GM12878 (cell line): Measurements from ENCODE around the gene MPP7. TPM values are rescaled to one million over a fixed set of nuclear protein-coding genes. Genes with fewer than 3 reads are reported as not detected.

Source experiments
- ATAC-seq: fragments of 200-7000 bp; cut with Tn5 transposase; 3 replicates; pipeline ENCODE4 v1.9.1; 2020; ENCODE audit warnings: mild to moderate bottlenecking, moderate library complexity
- BruUV-seq: library from RNA; stranded (reverse); fragments of 400-500 nt; replicated peaks from 2 replicates; lab custom pipeline; 2021; lab: Mats Ljungman, UMichigan
- CTCF ChIA-PET: fragments of 300-600 bp; sonication (Branson Sonifier 250); formaldehyde crosslinking; extraction: SDS; loops from one replicate; lab custom pipeline; 2021; ENCODE audit warnings: inconsistent platforms; lab: Yijun Ruan, JAX
- POLR2A ChIA-PET: fragments of 350-600 bp; formaldehyde crosslinking; extraction: SDS; loops from one replicate; lab custom pipeline; 2021; ENCODE audit warnings: inconsistent platforms; lab: Charles Lee
- RAD21 ChIA-PET: fragments of 300-600 bp; sonication (Branson Sonifier 250); formaldehyde crosslinking; loops from one replicate; lab custom pipeline; 2023; ENCODE audit warnings: antibody characterized with exemption; ENCODE audit not compliant: unreplicated experiment; lab: Charles Lee
- SMC1A ChIA-PET: fragments of 300-600 bp; sonication (Branson Sonifier 250); formaldehyde crosslinking; loops from one replicate; lab custom pipeline; 2023; ENCODE audit not compliant: unreplicated experiment, uncharacterized antibody; lab: Charles Lee
- DNase-seq: peaks from one replicate; pipeline ENCODE4 v3.0.0-alpha.2; 2011; ENCODE audit warnings: low read depth, low spot score
- FAIRE-seq: peaks from 3 replicates; lab custom pipeline; 2011; peaks lifted over from hg19 to GRCh38; lab: Jason Lieb, UNC
- H2AFZ ChIP-seq: 2 replicates; pipeline ENCODE4 v1.6.0; 2011; ENCODE audit warnings: low read depth, low read length, control low read depth; ENCODE audit not compliant: control insufficient read depth
- H3K27ac ChIP-seq: 2 replicates; pipeline ENCODE4 v1.5.1; 2011; ENCODE audit warnings: control low read depth; ENCODE audit not compliant: control insufficient read depth, insufficient read depth
- H3K27me3 ChIP-seq, 2 experiments: replicated peaks in 1 of 2; 2 replicates each; pipeline versions ENCODE4 v1.6.0 to v1.6.1; 2011; ENCODE audit warnings: low read length in 1 of 2; ENCODE audit not compliant: control insufficient read depth in 2 of 2, insufficient read depth in 2 of 2
- H3K36me3 ChIP-seq, 2 experiments: 2 replicates each; pipeline ENCODE4 v1.5.1; 2011; ENCODE audit warnings: low read length in 1 of 2; ENCODE audit not compliant: control insufficient read depth in 2 of 2, insufficient read depth in 2 of 2
- H3K4me1 ChIP-seq: 2 replicates; pipeline ENCODE4 v1.6.1; 2011; ENCODE audit warnings: mild to moderate bottlenecking, low read length, moderate library complexity, mixed read lengths; ENCODE audit not compliant: control insufficient read depth, insufficient read depth
- H3K4me2 ChIP-seq: 2 replicates; pipeline ENCODE4 v1.6.0; 2011; ENCODE audit warnings: control low read depth; ENCODE audit not compliant: control insufficient read depth, insufficient read depth
- H3K4me3 ChIP-seq: fragments of 200-600 bp; sonication (generic); 2 replicates; pipeline ENCODE4 v1.5.1; 2016
- H3K79me2 ChIP-seq: 2 replicates; pipeline ENCODE4 v1.6.0; 2011; ENCODE audit warnings: low read length; ENCODE audit not compliant: control insufficient read depth, insufficient read depth
- H3K9ac ChIP-seq: 2 replicates; pipeline ENCODE4 v1.8.0; 2011; ENCODE audit warnings: low read length, control low read depth, mixed read lengths; ENCODE audit not compliant: control insufficient read depth, insufficient read depth
- H3K9me3 ChIP-seq: replicated peaks from 3 replicates; pipeline ENCODE4 v1.5.1; 2011; ENCODE audit warnings: mild to moderate bottlenecking, low read length; ENCODE audit not compliant: control insufficient read depth, insufficient read depth
- H4K20me1 ChIP-seq: 2 replicates; pipeline ENCODE4 v1.6.0; 2011; ENCODE audit not compliant: control insufficient read depth, insufficient read depth
- BMI1 ChIP-seq: fragments of 450-650 bp; IDR thresholded peaks from 2 replicates; pipeline ENCODE4 v1.6.1; 2016; ENCODE audit warnings: mild to moderate bottlenecking, moderate library complexity, borderline replicate concordance
- EGR1 ChIP-seq, 2 experiments: IDR thresholded peaks; 1 replicate in 1 of 2; 2 replicates in 1 of 2; pipeline ENCODE4 v1.6.1; 2011 to 2012; ENCODE audit warnings: low read depth in 2 of 2, low read length in 2 of 2, borderline replicate concordance in 1 of 2, mild to moderate bottlenecking in 1 of 2, moderate library complexity in 1 of 2
- ETV6 ChIP-seq, 2 experiments: fragments of 450-650 bp in 1 of 2; IDR thresholded peaks in 1 of 2; conservative IDR thresholded peaks in 1 of 2; 2 replicates each; pipeline ENCODE4 v1.6.1; 2014; ENCODE audit warnings: antibody characterized with exemption in 1 of 2, borderline replicate concordance in 1 of 2, low read depth in 1 of 2, mild to moderate bottlenecking in 1 of 2, moderate library complexity in 1 of 2
- GATAD2B ChIP-seq: fragments of 450-650 bp; conservative IDR thresholded peaks from 2 replicates; pipeline ENCODE4 v1.6.1; 2017; ENCODE audit warnings: low read depth, mild to moderate bottlenecking, moderate library complexity
- HDAC2 ChIP-seq: fragments of 200-600 bp; sonication (generic); IDR thresholded peaks from 2 replicates; pipeline ENCODE4 v1.6.1; 2017
- MTA2 ChIP-seq: fragments of 450-650 bp; IDR thresholded peaks from 2 replicates; pipeline ENCODE4 v1.6.1; 2016; ENCODE audit warnings: low read depth, mild to moderate bottlenecking, moderate library complexity
- NR2F1 ChIP-seq: fragments of 450-650 bp; conservative IDR thresholded peaks from 2 replicates; pipeline ENCODE4 v1.6.1; 2017; ENCODE audit warnings: mild to moderate bottlenecking
- RCOR1 ChIP-seq: conservative IDR thresholded peaks from 2 replicates; pipeline ENCODE4 v1.6.1; 2012; ENCODE audit warnings: low read depth, low read length, improper control_type of control experiment
- ZBTB11 ChIP-seq: fragments of 450-650 bp; formaldehyde crosslinking; IDR thresholded peaks from 2 replicates; pipeline ENCODE4 v1.5.0; 2022; ENCODE audit warnings: mild to moderate bottlenecking, missing genetic modification characterization
- ZNF622 ChIP-seq: fragments of 450-650 bp; IDR thresholded peaks from 2 replicates; pipeline ENCODE4 v1.6.1; 2017; ENCODE audit warnings: mild to moderate bottlenecking, inconsistent platforms
- in situ Hi-C: fragments of 300-500 bp; cut with MboI; formaldehyde crosslinking; loops from 9 replicates; pipeline ENCODE4 v1.14.3; 2018; ENCODE audit warnings: mixed read lengths
- intact Hi-C: fragments of 100-400 bp; cut with micrococcal nuclease; formaldehyde crosslinking; loops from one replicate; pipeline ENCODE4 v1.14.2; 2022; ENCODE audit not compliant: unreplicated experiment
- polyA plus RNA-seq, 11 experiments: library from polyadenylated mRNA; depleted of rRNA in 4 of 11; unstranded in 6 of 11; stranded (reverse) in 5 of 11; fragments of >200 nt; fragmentation: Nextera tagmentation in 4 of 11; fragmentation: Illumina TruSeq in 1 of 11; extraction: Ambion mirVana in 4 of 11; extraction: Trizol in 1 of 11; gene quantifications; 1 replicate in 1 of 11; 2 replicates in 10 of 11; pipeline versions ENCODE4 v1.2.1 to v1.2.3, GENCODE V29; 2011 to 2016; ENCODE audit warnings: inconsistent platforms in 2 of 11, missing spikeins in 2 of 11, low read depth in 1 of 11
- total RNA-seq, 4 experiments: library from RNA; depleted of rRNA in 3 of 4; stranded (reverse); fragments of >200 nt in 3 of 4; fragmentation: Illumina TruSeq in 1 of 4; extraction: Trizol in 1 of 4; gene quantifications; 2 replicates each; pipeline versions ENCODE4 v1.2.1 to v1.2.3, GENCODE V29; 2013 to 2021
- TF ChIP-seq, protein P1 (sequence below): fragments of 450-650 bp; IDR thresholded peaks from 2 replicates; pipeline ENCODE4 v1.6.1; 2016; ENCODE audit warnings: mild to moderate bottlenecking, moderate library complexity, borderline replicate concordance

Gene MPP7
- total and polyA plus RNA-seq, 10 of the 15 experiments (the other 5 are each of a cell fraction or from before 2014, with no cell fraction given) = 0.01 to 0.15 (median 0.05) TPM; not detected in 2

GRCh38 chr10:28274475-28274874, 28.4 kb downstream of the MPP7 start:
- H3K9me3 ChIP-seq = no peaks in the 10 kb centered on the region
- CTCF ChIA-PET = interaction anchor here (0.6 kb wide), 1 partner anchor 33 kb away, joined by 3 read pairs; no protein-coding TSS in a partner anchor
- H3K79me2 ChIP-seq = no peaks in the 10 kb centered on the region
- no peak overlapping the region for H3K4me3 ChIP-seq
- TF ChIP-seq RCOR1 (no peak), ZBTB11 (no peak), ETV6 (conservative IDR thresholded peaks at IDR 0.05 in 1 of 2, IDR thresholded peaks at IDR 0.05 in 1 of 2; ENCODE audit: borderline replicate concordance in 1 of 2, low read depth in 1 of 2) (no peak), ZNF622 (no peak), EGR1 (IDR thresholded peaks at IDR 0.05; ENCODE audit: borderline replicate concordance in 1 of 2, low read depth in 2 of 2, low read length in 2 of 2) (no peak), NR2F1 (no peak), BMI1 (no peak), HDAC2 (no peak), MTA2 (no peak), GATAD2B (no peak)
- TF ChIP-seq, protein P1, sequence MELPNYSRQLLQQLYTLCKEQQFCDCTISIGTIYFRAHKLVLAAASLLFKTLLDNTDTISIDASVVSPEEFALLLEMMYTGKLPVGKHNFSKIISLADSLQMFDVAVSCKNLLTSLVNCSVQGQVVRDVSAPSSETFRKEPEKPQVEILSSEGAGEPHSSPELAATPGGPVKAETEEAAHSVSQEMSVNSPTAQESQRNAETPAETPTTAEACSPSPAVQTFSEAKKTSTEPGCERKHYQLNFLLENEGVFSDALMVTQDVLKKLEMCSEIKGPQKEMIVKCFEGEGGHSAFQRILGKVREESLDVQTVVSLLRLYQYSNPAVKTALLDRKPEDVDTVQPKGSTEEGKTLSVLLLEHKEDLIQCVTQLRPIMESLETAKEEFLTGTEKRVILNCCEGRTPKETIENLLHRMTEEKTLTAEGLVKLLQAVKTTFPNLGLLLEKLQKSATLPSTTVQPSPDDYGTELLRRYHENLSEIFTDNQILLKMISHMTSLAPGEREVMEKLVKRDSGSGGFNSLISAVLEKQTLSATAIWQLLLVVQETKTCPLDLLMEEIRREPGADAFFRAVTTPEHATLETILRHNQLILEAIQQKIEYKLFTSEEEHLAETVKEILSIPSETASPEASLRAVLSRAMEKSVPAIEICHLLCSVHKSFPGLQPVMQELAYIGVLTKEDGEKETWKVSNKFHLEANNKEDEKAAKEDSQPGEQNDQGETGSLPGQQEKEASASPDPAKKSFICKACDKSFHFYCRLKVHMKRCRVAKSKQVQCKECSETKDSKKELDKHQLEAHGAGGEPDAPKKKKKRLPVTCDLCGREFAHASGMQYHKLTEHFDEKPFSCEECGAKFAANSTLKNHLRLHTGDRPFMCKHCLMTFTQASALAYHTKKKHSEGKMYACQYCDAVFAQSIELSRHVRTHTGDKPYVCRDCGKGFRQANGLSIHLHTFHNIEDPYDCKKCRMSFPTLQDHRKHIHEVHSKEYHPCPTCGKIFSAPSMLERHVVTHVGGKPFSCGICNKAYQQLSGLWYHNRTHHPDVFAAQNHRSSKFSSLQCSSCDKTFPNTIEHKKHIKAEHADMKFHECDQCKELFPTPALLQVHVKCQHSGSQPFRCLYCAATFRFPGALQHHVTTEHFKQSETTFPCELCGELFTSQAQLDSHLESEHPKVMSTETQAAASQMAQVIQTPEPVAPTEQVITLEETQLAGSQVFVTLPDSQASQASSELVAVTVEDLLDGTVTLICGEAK = no peak
- TF ChIP-seq, all 136 proteins: peak for 0
- no peaks in the 10 kb centered on the region for H3K4me1 ChIP-seq
- no TSS peak for BruUV-seq
- H4K20me1 ChIP-seq = no peaks in the 10 kb centered on the region
- POLR2A ChIA-PET = no interaction called here
- ATAC-seq (no peak), FAIRE-seq (no peak), DNase-seq (no peak)
- H3K4me2 ChIP-seq = no peak overlapping the region
- H3K36me3 ChIP-seq = no peaks in the 10 kb centered on the region
- SMC1A ChIA-PET = interaction anchor here (0.7 kb wide), 1 partner anchor 107 kb away, joined by 3 read pairs; no protein-coding TSS in a partner anchor
- intact Hi-C loops = no loop called here
- RAD21 ChIA-PET = interaction anchor here (0.9 kb wide), 1 partner anchor 106 kb away, joined by 3 read pairs; no protein-coding TSS in a partner anchor
- no peaks in the 10 kb centered on the region for H3K27me3 ChIP-seq
- H3K27ac ChIP-seq = no peak overlapping the region
- in situ Hi-C loops = no loop called here
- no peak overlapping the region for H3K9ac ChIP-seq
- H2AFZ ChIP-seq = no peak overlapping the region
